GM21423 (cell line): ENCODE measurements around the gene TPRG1.
"Not testable (repeated sequence)": the region's sequence is repeated elsewhere in the genome, so short reads cannot be mapped to it uniquely, and the experiment has no call there.

Experiments used
- ATAC-seq: cut with Tn5 transposase; IDR thresholded peaks from one replicate; pipeline ENCODE4 v1.9.1; 2021; ENCODE audit warnings: mild to moderate bottlenecking, moderate library complexity; ENCODE audit not compliant: unreplicated experiment

The TPRG1 gene

DNA sequence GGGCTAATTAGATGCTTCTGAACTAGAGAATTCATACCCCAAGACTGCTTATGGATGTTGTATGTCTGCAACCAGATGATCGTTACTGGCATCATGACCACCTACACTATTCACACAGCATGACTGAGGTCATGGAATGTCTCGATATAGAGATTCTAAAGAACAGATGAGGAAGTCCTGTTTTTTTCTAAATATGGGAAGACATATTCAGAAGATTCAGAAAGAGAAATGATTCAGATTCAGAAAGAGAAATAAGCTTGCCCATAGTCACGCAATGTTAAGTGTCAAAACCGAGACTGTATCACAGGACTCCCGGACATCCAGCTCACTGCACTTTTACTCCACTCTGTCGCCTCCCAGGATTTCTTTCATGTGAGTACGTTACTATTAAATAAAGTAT, 136.2 kb downstream of the TPRG1 start:
- no peak for ATAC-seq

DNA sequence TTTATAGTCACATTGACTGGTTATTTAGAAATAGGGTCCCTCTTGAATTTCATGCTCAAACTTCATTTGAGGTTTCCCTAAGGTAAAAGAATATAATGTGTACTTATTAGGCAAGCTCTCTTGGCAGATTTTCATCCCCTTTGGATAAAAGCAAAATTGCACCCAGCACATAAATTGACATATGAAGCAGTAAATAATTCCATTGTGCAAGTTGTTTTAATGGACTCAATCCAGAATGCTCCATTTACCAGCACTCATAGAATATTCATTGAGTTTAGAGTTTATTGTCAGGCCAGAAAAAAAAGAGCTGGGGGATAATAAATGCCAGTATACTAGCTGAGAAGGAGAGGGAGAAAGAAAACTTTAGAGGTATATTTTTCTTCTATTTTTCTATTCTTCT, 136.8 kb downstream of the TPRG1 start:
- ATAC-seq = no peak

DNA sequence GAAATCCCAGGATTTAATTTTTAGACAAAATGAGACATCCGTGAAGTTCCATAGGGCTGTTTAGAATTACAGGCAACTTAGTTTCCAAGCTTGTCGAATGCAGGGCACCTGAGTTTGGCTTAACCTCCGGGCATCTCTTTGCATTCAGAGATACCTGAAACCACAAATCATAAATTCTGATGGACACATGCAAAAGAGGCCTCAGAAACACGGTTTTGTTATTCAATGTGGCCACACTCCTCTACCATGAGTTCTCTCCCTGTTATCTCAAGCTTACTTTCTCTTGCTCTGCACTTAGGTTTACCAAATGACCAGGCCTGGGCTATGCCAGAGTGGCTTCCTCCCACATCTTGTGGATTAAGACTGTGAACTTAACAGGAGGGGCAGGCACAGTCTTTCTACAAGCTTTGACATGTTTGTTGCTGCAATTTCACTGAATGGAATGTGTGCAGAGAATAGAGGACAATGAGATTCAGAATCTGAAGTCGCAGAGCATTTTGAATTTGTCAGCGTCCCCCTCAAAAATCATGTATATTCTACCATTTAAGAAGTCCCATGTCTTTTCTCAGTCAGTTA, 137.7 kb downstream of the TPRG1 start:
- ATAC-seq = no peak

DNA sequence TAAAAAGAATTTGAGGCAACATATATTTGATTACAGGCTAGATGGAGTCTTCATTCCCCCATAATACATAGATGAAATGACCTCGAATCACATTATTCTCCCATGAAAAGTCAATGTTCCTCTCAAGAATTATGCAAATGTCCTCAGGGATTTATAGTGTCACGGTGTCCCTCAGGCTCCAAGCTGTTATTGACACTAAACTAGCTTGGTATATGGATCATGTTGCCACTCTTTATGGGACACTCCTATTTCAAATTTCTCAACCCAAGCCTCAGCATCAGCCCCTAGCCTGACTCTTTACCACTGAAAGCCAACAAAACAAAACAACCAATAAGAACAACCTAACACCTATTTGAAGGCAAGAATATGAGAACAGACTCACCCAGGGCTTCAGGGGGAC, 139.8 kb downstream of the TPRG1 start:
- ATAC-seq = no peak

DNA sequence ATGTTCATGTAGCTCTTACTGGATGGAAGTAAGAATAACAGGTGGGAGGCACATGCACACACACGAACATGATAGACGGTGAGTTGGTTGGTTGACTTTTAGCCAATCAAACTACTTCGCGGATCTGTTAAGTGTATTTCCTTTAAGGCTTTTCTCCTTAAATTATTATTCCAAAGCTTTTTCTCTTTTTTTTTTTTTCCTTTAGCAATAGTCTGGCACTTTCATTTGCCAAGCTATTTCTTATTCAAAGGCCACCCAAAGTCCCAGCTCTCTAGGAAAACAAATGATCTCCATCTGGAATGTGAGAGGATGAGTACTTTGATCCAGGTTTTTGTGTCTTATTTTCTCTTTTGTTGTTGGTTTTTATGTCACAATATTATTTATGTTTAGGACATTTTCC, 141.1 kb downstream of the TPRG1 start:
- no peak for ATAC-seq

DNA sequence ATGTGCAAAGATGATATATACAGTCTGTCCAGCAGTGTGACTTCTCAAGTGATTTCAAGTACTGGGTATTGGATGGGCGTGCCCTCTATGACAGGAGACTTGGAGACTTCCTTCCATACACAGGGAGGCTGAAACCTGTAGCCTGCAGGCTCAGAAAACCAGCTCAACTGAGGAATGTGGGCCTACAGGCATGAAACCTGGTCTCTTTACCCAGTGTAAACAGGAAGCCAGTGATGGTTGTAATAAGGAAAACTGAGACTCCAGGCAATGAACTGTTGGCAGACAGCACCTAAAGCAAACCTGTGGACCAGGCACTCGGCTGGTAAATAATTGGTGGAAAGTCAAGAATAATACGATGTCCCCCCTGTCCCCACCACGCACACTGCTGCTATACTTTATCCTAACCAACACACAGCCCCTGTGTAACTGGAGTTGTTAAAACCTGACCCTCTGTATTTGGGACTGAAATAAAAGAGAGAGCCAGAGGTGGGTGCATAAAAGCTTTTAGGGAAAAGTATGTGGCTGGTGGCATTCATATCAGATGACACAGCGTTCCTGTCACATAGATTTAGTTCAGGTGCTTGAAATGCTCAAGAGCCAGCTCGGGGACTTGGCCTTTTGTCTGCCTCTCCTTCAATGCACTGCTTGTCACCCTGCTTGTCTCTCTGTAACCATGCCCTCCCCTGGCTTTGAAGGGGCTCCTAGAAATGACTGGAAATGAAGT, 144.7 kb downstream of the TPRG1 start:
- no peak for ATAC-seq

DNA sequence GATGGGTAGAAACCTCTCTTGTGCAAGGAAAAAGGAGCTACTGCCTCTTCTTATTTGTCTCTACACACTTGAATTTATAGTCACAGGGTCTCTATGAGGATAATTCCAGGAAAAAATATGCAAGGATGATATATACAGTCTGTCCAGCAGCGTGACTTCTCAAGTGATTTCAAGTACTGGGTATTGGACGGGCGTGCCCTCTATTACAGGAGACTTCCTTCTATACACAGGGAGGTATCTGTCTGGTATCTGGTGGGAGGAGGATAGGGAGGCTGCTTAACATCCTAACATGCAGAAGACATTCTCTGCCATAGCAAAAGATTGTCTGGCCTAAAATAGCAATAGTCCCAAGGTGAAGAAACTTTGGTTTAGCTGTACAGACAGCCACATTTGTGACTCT, 146.1 kb downstream of the TPRG1 start:
- no peak for ATAC-seq

DNA sequence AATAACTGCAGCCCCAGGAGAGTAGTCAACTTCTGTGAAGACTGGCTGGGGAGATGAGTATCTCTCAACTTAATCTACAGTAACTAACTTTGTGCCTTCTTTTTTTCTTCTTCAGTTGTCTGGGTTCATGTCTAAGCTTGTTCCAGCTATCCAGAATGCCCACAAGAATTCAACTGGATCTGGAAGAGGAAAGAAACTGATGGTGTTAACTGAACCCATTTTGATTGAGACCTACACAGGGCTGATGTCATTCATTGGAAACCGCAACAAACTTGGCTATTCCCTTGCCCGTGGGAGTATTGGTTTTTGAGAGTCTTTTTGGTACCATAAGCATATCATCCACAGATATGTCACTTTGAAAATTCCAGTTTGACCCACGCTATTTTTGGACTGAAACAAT, 148.7 kb downstream of the TPRG1 start:
- no peak for ATAC-seq

DNA sequence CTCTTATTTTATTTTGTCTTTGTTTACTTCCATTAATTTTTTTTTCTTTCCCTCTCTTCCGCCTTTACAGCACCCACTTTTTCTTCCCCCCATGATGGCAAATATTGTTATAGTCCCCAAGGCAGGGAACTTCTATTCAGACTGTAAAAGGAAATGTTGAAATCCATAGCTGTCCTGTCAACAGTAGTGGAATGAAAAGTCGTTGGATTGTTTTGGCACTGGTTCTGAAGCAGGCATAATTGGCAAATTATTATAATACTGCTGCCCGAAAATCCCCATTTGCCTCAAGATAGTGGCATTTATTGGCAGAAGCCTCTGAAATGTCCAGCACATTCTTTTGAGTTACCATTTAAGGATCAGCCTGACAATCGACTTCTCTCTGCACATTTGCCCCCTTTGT, 150.6 kb downstream of the TPRG1 start:
- no peak for ATAC-seq

DNA sequence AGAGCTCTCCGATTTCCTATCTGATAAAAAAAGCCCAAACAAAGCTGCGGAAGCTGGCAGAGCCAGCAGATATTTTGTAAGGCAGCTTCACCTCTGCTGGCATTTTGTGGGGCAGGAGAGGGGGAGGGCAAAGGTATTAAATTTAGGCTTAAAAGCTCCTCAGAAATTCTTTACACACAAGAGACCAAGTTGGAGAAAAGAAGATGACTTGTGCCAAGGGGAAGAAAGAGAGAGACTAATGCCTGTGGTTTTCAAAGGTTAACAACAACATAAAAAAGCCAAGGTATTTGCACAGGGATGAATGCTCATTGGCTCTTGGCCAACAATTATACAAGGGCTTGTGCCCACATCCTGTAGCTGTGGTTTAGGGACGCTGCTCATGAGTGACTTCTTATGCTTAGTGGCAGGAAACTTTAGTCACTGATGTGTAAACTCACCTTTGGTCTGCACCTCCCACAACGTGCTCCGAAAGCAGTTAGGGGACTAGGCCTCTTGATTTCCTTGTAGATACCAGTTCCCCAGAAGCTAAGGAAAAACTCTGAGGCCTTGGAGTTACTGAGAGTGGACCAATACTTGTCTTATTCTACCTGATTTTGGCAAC, 152.9 kb downstream of the TPRG1 start:
- ATAC-seq = peak; percentile 100

DNA sequence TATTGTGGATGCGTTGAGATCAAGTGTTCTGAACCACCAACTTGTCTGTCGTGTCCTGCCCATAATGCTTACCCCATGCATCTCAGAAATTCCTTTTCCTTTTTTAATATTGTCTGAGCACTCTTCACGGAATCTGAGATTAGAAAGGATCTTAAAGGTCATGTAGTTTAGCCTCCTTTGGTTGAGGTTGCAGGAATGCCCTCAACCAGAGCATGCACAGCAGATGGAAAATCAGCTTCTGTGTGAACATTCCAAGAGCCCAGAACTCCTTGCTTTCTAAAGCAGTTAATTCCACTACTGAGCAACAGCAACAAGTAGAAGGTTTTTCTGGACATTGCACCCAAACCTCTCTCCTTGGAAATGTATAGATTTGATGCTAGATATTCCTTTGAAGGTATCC, 153.7 kb downstream of the TPRG1 start:
- no peak for ATAC-seq

DNA sequence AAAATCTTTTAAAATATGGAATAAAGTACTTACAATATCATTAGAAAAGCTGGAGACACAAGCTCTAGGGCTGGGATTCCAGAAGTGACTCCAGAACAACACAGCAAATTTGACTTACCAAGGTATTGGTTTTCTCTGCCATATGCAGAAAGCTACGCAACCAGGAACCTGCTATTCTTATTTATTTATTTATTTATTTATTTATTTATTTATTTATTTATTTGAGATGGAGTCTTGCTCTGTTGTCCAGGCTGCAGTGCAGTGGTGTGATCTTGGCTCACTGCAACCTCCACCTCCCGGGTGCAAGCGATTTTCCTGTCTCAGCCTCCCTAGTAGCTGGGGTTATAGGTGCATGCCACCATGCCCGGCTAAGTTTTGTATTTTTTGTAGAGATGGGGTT, 157.9 kb downstream of the TPRG1 start:
- not testable (repeated sequence) for ATAC-seq

DNA sequence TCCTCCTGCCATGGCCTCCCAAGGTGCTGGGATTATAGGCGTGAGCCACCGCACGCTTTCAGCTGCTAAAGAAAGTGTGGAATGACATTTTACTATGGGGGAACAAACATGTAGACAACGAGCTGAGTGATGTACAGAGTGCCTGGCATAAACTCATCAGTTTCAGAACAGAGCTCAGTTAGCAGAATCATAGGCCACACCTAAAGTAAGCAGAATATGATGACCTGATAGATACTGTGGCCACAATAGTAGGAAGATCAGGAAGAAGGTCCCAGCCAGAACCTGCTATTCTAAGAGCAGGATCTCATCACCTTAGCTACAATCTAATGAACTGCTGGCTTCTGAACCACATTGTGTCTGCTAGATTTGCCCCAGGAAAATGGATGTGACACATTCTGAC, 158.3 kb downstream of the TPRG1 start:
- ATAC-seq = no peak

DNA sequence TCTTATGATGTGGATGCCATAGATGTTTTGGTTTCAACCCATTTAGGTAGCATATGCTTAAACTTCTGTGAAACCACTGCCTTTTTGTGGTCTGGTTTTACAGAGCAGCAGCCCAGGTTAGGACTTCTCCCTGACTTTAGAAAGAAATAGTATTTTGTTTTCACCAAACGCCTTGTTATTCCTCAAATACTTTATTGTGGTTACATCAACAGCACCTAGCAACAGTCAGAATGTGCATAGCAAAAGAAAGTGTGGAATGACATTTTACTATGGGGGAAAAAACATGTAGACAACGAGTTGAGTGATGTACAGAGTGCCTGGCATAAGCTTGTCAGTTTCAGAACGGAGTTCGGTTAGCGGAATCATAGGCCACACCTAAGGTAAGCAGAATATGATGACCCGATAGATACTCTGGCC, 159.2 kb downstream of the TPRG1 start:
- ATAC-seq = no peak

DNA sequence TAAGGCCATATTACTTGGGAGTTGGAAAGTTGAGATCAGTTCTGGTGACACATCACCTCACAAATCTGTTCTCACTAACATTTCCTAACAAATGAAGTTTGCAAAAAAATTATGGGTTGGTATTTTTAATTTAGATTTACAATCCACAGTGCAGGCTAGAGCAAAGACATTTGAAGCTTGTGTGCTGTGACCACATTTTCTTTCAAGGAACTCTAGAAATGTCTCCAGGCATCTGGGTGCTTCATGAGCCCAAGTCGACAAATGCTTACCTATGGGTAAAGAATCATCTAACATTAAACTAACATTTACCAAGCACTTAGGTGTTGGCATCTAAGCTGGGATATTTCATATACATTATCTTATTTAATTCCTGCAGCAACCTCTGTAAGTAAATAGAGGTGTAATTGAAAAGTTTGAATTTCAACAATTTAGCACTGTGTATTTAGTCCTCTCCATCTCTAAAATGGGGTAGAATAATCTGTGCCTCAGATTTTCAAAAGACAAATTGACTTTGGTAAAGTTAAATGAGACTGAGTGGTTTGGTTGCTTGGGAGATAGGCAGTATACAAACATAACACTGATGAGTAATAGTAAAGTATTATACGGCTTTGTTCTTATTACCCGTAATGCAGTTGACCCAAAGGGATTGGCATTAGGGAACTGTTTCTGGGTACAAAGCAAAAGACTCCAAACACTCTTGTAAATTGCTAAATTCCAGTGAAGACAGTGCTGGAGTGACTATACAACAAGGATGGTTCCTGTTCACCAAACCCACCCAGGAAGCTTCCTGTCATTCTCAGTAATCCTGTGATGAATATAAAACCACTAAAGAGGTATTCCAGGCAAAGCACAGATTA, 162.5 kb downstream of the TPRG1 start:
- no peak for ATAC-seq

DNA sequence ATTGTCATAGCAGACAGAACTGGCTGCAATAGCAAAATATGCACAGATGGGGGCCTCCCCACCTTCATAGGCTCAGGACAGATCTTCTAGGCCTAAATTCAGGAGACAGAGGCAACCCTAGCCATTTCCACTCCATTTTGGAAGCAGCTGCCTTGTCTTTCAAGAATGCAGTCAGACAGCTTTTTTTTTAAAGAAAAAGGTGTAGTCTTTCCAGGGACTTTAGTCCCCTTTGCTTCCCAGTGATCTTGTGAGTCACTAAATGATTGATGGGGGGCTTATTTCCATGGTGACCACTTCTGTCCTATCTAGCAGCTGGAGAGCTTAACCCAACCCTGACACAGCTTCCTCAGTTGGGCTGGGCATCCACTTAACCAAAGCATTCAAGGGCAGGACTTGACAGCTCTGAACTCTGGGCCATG, 165.9 kb downstream of the TPRG1 start:
- no peak for ATAC-seq

DNA sequence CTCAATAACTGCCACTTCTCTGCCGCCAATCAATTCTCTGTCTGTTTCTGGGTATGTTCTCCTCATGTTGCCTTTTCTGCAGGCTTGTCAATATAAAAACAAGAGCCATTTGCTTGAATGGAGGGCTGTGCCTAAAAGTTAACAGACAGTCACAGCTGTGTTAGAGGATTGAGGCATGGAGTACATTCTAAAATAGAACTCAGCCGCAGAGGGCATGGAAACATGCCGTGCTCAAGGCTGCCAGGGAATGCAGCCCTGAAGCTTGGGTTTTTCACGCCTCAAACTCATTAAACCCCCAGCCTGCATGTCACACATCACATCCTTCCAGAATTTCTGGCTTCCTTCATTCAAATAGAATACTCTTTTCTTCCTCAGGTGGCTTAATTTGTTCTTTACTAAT, 166.6 kb downstream of the TPRG1 start:
- ATAC-seq = no peak

DNA sequence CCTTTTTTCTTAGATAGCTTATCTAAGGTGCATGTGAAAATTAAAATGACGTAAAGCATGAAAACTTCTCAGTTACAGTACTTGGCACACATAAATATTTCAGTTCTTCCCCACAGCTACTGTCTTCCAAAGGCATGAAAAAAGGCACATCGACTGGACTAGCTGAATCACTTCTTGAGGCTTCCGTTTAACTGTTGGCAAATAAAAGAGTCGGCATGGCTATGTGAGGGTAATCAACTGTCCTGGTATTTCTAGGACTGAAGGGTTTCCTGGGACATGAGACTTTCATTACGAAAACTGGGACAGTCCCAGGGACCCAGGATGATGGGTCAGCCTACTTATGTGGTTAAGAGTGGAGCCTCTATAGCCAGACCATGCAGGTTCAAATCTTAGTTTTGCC, 168.2 kb downstream of the TPRG1 start:
- ATAC-seq = no peak

DNA sequence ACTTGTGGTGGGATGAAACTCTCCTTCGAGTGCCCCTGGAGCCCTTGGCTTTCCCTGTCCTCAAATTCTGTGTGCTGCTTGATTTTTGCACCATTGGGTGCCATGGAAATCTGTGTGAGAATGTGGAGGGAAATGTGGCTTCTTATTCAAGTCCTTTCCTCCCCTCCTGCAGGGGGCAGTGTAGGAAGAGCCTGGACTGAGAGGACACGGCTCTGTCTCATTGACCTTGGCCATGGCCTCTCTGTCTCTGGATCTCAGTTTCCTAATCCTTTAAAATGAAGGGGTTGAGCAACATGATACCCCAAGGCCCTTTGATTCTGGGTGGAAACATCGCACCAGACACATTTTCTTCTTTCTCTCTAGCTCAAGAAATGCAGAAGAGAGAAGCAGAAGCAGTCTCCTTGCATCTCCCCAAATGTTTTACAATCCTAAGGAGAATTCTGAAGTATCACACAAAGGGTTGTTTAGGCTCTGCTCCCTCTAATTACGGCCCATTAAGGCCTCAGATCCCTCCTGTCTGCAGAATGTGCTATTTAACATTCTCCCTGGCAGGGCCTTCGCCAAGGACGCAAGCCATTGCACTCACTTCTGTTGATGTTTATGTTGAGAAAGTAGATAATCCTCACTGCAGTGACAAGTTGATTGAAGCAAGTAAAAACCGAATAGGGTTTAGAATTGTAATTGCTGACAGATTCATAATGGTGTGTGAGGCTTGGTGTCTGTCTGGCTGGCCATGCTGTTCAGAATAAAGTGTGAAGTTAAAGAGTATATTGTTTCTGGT, 169.1 kb downstream of the TPRG1 start:
- no peak for ATAC-seq

DNA sequence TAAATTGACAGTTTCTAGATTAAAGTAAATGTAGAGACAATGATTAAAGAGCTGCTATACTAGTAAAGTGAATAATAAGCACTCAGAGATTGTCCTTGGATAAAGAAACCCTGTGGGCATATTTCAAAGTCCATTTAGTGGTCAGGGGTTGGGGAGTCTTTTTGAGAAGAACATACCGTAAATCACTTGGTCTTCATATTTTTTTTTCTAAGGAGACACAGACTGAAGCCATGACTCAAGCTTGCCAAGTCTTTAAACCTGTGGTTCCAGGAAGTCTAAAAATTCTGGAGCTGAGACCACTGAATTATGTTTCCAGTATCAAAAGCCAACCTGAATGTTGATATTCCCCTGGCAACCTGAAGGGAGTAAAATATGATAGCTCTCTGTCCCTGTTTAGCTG, 171.0 kb downstream of the TPRG1 start:
- no peak for ATAC-seq

DNA sequence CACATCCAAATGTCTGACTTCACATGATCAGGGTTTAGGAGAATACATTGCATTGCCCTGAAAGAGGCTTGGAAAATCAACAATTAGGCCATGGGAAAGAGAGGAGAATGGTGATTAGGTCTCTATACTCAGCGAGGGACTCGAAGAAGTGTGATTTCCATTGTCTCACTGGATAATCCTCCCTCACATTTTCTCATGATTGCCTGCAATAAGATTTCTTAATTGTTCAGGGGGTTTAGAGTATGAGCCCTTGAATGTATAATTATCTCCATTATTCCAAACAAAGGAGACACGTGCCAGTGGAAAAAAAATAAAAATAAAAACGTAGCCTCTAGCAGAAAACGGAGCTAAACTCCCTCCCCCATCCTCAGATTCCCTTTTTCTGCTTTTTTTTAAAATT, 173.2 kb downstream of the TPRG1 start:
- no peak for ATAC-seq
